ENCODE measurements around the gene SLC37A1.

SLC37A1 gene

DNA sequence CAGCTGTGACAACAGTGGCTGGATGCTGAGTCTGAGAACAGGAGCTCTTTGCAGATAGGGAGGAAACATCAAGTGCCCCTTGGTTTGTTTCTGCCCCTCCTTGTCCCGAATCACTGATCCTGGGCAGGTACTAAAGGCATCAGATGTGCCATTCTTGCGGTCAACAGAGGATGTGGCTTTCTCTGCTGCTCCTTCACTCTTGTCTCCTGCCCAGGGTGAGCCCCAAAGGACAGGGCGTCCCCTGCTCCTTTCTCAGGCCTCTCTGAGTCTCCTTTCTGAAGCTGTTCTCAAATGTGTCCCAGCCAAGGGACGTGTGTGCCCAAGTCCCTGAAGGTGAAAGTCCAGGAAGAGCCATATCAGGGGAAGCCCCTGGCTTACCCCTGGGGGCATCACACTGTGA is 31.7 kb downstream of the SLC37A1 start:
- no peak for DNase-seq

DNA sequence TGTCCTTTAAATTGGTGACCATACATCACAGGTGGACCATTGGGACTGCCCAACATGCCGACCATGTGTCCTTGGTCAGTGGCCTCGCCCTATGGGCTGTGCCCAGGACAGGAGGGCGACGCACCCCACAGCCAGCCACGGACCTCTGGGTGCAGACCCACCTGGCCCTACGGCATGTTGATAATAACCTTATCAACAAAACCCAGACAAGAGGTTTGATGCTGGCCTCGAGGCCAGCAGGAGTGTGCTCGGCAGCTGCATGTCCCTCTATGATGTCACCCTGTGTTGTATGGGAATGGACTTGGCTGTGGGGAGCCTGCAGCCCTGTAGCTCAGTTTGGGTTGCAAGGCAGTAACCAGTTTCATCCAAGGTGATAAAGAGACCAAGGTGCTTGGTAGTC is 32.1 kb downstream of the SLC37A1 start:
- DNase-seq = no peak

DNA sequence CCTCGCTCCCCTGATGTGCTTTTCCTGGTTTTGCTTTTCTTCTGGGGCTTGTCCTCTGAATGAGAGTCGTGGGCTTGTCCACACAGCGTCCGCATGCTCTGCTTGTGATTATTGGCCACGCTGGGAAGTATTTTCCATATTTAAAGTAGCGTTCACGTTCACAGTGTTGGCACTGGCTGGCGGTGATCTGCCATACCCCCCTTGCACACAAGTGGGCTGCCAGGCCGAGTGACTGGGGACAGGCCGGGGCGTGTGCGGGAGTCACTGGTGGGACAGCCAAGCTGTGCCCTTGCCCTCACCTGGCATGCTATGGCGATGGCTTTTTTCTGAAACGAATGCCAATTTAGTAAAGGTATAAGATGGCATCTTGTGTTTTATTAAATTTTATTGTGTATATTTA is 32.8 kb downstream of the SLC37A1 start:
- no peak for DNase-seq

DNA sequence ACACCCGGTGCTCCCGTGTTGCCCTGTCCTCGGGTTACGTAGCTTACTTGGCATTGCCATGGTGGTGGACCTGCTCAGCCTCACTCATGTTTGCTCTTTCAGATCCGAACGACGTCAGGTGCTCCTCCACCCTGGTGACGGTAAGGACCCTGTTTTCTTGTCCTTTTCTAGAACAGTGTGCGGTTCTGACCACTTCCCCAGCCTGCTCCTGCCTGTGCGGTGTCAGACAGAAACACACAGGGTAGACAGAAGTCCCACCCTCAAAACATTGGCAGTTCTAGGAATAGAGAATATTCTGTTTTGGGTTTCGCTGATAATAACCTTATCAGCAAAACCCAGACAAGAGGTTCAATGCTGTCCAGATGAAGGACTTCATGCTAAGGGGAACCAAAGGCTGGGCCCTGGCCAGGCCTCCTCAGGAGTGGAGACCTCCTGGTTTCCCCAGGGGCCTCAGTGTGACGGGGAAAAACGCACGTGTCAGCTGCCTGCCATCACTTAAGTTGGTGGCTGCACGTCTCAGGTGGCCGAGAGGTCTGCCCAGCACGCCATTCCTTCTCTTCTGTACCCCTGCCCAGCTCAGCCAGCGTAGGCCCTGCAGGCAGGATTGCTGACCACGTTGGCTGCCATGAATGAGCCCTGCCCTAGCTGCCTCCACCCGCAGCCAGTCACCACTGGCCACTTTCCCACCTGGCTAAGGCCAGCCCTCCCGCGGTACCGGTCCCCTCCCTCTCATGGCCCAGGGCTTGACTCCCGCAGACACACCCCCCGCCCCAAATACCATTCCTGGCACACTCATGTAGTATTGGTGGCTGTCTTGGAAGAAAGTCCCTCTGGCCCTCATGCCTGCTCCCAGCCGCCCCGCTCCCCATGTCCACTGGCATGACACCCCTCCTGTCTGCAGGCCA is 33.6 kb downstream of the SLC37A1 start:
- DNase-seq = no peak

DNA sequence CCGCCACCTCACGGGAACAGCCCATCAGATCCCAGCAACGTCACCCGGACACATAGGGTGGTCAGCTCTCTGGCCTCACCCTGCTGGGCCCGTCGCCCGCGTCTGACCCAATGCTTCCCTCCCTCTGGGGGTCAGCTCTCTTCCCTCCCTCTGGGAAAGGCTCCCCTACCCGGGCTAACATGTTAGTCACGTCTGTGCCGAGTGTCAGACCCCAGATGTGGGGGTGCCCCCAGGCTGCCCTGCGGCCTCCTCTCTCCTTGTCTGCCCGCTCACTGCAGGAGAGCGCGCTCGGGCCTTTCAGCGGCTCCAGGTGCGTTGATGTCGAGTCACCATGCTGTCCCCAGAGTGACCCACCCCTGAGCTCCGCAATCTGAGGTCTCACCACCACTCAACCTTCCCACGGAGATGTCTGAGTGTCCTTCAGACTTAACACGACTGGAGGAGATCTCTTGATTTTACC is 34.3 kb downstream of the SLC37A1 start:
- DNase-seq = no peak

DNA sequence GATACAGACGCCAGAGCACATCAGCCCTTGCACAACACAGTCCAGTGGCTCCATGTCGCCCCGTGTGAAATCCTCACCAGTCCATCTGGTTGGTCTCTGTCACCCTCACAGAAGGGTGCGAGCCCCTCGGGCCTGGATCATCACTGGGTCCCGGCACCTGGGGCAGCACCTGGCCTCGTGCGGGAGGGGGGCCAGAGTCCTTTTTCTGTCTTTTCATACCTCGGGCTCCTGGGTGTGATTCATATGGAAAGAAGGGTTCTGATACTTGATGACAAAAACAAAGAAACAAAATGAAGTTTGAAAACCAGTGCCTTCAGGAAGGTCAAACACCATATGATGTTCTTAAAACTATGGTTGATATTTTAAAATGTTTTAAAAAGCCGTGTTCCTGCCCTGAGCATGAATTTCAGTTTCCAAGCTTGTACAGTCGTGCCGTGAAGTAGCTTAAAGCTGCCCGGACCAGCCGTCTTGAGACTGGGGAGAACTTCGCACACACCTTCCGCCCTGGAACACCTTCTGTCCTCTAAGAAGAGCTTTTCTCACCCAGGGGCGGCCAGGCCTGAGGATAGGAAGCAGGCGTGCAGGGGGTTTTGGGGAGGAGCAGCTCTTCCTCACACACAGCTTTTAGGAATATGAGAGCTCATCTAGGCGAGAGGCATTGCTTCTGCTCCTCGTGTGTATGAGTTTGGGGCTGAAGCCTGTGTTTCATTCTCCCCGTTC is 35.2 kb downstream of the SLC37A1 start:
- no peak for DNase-seq

DNA sequence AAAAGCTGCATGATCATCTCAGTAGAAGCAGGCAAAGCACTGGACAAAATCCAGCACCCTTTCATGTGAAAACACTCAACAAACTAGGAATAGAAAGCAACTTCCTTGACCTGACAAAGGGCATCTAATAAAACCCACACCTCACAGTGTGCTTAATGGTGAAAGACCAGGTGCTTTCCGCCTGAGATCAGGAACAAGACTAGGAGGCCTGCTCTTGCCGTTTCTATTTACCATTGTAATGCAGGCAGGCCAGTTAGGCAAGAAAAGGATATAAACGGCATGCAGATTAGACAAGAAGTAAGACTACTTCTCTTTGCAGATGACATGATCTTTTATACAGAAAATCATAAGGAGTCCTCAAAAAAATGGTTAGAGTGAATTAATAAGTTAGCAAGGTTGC is 37.2 kb downstream of the SLC37A1 start:
- no peak for DNase-seq

DNA sequence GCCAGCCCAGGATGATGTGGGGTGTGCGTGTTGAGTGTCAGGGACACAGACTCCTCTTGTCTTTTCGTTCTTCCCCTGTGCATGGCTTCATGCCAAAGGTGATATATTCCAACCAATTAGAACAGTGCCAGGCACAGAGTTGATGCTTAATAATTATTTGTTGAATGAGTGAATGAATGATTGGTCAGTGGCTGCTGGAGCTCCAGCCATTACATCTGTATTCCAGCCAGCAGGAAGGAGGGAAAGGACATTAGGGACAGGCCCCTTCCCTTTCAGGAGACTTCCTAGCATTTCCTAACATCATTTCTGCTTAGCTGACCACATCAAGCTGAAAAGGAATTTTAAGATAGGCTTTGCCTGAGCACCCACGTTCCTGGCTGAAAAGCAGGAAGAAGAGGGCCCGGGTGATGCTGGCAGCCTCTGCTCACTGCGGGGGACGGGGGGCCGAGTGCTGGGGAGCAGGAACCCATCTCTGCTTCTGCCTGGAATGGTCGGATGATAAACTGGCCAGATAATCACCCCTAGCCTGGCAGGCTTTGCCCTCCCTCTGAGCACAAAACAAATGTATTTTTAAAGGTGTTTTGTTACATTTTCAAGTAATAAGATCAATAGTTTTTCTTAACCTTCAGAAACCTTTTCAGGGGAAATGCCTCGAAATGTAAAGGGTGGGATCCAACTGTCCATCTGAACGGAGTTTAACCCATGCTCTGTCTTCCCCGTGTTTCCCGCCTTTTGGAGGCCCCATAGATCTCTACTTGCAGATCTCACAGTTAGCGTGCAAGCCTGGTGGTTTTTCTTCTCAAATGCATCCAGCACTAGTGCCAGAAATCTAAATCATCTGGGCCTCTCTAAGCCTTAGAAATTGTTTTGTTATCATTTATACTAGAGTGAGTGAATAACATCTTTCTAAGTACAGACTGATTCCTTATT is 39.0 kb downstream of the SLC37A1 start:
- DNase-seq = no peak

DNA sequence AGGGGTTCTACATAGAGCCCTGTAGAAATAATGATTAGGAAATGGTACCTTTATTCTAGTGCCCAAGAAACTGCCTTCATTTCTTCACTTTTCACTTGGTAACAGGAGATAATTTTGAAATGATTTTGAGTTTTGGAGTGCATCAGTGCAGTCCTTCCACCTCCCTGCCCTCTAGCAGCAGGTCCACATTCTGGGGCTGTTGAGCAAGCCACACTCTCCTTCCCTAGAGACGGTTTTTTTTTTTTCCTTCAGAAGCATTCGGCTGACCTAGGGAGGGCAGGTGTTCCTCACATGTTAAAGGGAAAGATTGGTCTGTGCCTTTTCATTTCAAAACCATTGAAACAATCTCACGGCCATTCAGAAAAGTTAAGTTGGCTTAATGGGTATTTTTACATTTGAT is 39.8 kb downstream of the SLC37A1 start:
- DNase-seq = no peak

DNA sequence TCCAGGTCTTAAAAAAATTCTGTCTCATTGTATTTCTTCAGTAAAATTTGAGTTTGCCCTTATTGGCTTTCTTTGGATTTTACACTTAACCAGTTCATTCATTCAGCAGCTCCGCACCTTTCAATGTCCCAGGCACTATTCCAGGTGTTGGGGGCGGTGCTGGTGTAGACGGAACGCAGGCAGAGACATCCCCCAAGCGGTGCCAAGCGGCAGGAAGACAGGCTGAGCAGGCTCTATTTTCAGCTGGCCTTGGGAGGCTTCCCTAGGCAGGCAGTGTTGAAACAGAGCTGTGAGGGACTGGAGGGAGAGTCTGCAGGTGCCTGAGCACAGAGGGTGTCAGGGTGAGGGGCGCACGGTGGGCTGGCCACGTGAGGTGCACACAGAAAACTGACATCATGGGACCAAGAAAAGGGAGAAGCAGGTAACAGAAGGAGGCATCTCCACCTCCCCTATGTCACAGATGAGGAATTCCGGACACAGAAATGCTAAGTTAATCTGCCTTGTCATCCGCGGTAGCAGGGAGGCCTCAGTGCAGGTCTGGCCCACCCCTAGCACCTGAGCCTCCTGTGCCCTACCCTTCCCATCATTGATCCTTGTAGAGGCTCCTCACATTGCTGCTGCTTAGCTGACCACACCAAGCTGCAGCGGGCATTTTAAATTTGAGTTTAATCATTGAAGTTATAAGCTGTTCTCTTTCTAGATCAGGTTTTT is 40.8 kb downstream of the SLC37A1 start:
- no peak for DNase-seq

DNA sequence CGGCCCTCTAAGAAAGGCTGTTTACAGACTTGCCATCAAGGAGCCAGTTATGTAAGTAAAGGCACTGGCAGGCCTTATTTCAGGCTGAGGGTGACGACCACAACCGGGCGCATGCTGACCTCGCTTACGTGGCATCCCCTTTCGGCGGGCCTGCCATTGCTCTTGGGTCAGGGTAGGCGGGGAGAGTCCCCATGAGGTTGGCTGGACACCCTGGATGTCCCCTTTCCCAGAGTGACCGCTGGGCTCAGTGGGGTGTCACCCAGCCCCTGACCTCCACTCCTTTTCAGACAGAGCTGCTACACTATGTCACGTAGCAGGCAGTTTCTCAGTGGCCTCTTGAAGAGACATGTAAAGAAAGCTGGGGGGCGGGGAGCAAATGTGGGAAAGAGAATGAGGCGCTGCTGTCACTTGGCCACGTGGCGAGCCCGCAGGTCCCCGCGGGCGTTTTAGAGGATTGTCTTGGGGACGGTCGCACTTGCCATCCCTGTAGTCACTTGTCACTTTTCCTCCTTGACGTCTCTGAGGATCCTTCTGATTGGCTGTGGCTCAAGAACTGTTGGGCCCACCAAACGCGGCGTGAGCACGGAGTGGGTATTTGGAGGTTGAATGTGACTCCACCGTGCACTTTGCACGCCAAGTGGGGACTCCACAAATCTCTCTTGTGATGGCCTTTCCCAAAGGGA is 42.2 kb downstream of the SLC37A1 start:
- DNase-seq = no peak

DNA sequence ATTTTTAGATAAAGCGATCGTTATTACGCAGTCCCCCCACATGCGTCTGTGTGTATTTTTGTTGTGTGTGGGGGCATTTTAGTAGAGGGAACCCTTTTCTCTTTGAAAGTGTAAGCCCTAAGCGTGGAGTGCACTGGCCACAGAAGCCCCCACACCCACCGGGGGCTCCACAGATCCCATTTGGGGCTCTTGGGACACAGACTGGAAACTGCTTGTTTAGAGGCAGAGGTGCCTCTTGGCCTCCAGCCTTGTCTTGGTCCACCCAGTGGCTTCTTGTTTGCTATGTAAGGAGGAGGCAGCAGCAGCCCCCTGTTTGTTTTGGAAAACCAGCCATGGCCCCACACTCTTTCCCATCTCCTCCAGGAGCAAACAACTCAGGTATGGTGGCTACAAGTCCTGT is 42.8 kb downstream of the SLC37A1 start:
- no peak for DNase-seq

DNA sequence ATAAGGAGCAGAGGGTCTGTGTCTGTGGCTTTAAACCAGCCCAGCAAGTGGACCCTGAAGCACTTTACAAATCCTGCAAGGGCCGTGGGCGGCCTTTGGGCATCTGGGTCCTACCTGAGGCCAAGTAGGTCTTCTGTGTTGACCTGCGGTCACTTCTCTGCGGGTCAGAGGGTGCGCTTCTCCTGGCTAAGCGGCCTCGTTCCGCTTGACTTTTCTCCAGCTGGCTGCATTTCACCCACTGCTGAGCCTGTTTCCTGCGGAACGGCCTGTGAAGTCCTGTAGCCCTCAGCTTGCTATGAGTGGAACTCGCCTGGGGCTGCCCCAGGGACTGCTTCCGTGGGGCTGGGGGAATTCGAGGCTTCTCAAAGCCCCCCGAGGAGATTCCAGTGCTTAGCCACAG is 43.3 kb downstream of the SLC37A1 start:
- no peak for DNase-seq

DNA sequence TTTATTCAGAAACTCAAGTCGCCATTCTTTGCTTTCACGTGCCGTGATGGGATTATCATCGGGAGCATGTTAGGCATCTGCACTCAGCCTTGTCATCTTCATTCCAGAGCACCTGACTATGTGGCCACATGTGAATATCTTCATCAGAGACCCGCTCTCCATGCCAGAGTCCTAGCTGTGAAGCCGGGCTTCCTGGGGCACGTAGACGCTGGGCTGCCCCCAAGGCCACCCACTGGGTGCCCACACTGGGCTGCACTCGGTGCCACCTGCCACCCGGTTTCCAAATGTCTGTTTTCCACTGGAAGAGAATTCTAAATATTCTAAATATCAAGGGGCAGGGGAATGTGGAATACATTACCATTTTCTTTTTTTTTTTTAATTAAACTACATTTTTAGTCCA is 43.8 kb downstream of the SLC37A1 start:
- no peak for DNase-seq

DNA sequence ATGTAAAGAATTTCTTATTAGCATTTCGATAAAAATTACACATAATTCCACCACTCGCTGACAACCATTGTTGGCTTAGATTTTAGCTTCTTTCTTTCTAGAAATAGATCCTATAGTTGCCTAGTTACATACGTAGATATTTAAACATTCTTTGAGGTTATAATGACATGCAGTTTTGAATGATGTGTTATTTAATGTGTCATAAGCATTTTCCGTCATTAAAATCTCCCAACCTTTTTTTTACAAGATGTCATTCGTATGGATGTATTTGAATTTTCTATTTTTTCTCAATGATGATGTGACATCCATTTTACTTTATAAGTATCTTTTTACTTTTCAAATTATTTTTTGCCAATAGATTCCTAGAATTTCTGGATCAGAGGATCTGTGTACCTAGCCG is 44.7 kb downstream of the SLC37A1 start:
- no peak for DNase-seq

DNA sequence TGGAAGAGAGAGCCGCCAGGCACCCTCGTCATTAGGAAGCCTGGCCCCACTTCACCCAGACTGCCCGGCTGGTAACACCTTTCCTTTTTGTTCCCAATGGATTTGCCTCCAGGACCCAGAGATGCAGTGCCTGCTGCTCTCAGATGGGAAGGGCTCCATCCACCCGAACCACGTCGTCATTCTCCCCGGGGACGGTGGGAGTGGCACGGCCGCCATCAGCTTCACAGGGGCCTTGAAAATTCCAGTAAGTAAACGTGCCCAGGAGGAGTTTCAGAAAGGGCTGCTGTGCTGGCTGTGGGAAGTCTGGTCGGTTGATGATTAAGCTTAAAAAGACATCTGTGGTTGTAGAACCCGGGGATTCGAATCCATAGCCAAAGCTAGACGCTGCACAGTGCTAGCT is 45.2 kb downstream of the SLC37A1 start:
- no peak for DNase-seq

DNA sequence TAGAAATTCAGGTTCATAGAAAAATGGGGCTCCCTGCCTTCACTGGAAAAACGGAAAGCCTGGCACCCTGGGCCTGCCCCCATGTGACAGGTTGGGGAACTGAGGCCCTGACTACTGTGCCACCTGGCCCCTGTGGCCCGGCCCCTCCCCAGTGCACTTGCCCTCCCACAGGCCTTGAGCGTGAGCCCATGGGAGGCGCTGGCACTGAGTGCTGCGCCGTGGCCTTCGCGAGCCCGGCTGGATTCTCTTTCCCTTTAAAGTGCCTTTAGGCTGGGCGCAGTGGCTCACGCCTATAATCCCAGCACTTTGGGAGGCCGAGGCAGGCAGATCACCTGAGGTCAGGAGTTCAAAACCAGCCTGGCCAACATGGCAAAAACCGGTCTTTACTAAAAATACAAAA is 45.7 kb downstream of the SLC37A1 start:
- DNase-seq = no peak

DNA sequence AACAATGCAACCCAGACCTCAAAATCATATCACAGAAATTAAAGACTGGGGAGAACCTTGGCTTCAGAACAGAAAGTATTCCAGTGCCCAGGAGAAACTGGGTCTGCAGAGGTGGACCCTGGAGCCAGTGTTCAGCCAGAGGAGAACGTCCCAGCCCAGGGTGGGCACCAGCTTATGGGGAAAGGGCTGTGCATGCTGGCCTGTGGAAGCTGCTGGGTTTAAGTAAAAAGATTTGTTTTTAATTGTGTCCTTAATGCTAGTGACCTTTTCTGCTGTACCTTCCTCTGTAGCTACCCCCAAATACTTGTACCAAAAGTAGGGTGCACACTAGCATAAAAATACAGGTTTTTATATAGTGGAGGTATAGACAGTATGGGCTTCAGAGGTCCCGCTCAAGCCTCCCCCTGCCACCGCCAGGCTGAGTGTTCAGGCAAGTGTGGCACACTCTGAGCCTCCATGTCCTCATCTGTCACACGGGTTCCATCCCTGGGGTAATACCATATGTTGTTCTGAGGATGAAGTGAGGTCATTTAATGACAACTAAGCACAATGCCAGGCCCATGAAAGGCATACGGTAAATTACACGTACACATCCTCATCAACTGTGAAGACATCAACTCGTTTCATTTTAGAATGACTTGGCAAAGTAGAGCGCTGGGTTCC is 47.0 kb downstream of the SLC37A1 start:
- no peak for DNase-seq

DNA sequence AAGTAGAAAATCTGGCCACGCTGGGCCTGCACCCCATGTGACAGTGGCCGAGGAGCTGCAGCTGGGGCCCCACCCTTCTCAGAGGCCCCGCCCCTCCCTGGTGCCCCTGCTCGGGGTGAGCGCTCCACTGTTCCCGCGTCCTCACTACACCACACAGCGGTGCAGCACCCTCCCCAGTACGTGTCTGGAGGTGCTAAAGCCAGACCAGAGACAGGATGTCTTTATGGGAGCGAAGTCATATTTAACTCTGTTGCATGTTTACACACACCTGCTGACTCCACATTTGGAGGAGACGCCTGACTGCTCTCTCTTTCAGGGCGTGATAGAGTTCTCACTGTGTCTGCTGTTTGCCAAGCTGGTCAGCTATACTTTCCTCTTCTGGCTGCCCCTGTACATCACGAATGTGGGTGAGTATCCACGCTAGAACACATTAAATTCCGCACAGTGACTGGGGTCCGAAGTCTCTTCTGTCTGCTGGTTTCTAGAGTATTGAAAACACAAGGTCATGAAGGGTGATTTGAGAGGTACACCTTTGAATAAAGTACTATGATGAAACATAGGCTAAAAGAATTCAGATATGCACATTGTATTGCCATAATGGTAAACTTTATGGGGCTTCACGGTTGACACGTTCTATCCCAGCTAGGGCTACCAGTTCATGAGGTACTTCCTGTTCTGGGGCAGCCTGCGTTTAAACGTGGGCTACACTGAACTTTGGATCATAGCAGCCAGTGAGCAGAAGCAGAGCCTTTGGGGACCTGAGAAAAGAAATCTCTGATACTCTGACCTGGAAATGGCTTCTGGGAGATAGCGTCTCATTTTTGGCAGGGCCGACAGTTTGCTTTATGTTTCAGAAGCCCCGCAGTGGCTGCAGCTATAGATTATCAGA is 48.4 kb downstream of the SLC37A1 start:
- DNase-seq = no peak

DNA sequence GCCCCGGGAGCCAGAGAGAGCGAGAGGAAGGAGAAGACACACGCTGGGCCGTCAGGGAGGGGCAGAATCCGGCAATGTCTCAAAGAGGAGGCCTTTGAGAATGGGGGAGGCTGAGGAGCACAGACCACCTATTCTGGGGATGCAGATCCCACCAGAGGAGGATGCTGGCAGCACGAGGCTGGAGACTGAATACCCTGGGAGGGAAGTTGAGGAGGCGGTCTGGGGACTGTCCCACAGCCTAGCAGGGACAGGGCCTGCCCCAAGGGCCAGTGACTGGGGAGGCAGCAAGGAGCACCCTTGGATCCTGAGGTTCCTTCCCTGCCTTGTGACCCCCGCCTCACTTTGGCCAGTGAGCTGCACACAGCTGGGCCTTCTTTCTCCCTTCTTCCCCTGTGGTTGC is 49.2 kb downstream of the SLC37A1 start:
- DNase-seq = no peak
